Measurements from ENCODE around the gene COL19A1.

Gene COL19A1

GRCh38 chr6:70113171-70113570, 246.8 kb downstream of the COL19A1 start:
- Histone ChIP-seq H3K4me1 (ENCODE audit: insufficient read depth, low read length, poor library complexity, severe bottlenecking) (peaks cover 23% of the 10 kb centered on the region), H3K4me2 (ENCODE audit: low read depth, low read length, poor library complexity, severe bottlenecking) (no peak overlapping the region), H3K27me3 (ENCODE audit: insufficient read depth, low read length, poor library complexity, severe bottlenecking) (no peaks in the 10 kb centered on the region), H3K9me2 (replicated peaks; ENCODE audit: low read depth, low read length) (no peaks in the 10 kb centered on the region), H3F3A (ENCODE audit: low read depth) (no peaks in the 10 kb centered on the region), H3K79me2 (ENCODE audit: insufficient read depth, low read length) (no peaks in the 10 kb centered on the region), H2AFZ (ENCODE audit: low read length) (no peak overlapping the region), H3K4me3 (ENCODE audit: low read length, poor library complexity, severe bottlenecking) (no peak overlapping the region), H4K20me1 (ENCODE audit: insufficient read depth, low read length, poor library complexity, severe bottlenecking) (no peaks in the 10 kb centered on the region), H3K9me3 (ENCODE audit: insufficient read depth, low read depth, low read length) (no peaks in the 10 kb centered on the region), H3K36me3 (ENCODE audit: insufficient read depth, low read length) (no peaks in the 10 kb centered on the region), H3K9ac (ENCODE audit: low read depth, low read length, poor library complexity, severe bottlenecking) (no peak overlapping the region)
- TF ChIP-seq EZH2phosphoT487 (IDR thresholded peaks at IDR 0.05; ENCODE audit: borderline replicate concordance): no peak
- TF ChIP-seq CTCF (conservative IDR thresholded peaks at IDR 0.05; ENCODE audit: low read length): no peak

DNA sequence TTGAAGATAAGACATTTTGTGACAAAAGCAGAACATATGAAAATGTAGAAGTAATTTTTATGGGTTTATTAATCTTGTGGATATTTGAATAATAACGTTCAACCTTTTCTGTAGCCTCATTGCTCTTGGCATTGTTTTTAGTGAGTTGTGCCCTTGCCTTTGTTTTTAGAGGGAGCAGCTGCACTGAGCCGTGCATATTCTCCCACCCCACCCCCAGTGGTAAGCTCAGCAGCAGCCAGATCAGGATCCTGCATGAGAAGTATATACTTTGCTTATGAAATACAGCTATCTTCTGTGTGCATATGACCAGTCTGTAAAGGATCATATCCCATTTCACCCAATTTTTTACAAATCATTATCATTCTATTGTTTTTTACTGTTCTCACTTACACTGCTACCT, 252.3 kb downstream of the COL19A1 start:
- Histone ChIP-seq H3K79me2 (ENCODE audit: insufficient read depth, low read length) (no peaks in the 10 kb centered on the region), H4K20me1 (ENCODE audit: insufficient read depth, low read length, poor library complexity, severe bottlenecking) (no peaks in the 10 kb centered on the region), H3K4me1 (ENCODE audit: insufficient read depth, low read length, poor library complexity, severe bottlenecking) (peaks cover 17% of the 10 kb centered on the region), H2AFZ (ENCODE audit: low read length) (no peak overlapping the region), H3F3A (ENCODE audit: low read depth) (no peaks in the 10 kb centered on the region), H3K36me3 (ENCODE audit: insufficient read depth, low read length) (no peaks in the 10 kb centered on the region), H3K27me3 (ENCODE audit: insufficient read depth, low read length, poor library complexity, severe bottlenecking) (no peaks in the 10 kb centered on the region), H3K4me2 (ENCODE audit: low read depth, low read length, poor library complexity, severe bottlenecking) (no peak overlapping the region), H3K9me2 (replicated peaks; ENCODE audit: low read depth, low read length) (no peaks in the 10 kb centered on the region), H3K4me3 (ENCODE audit: low read length, poor library complexity, severe bottlenecking) (no peak overlapping the region), H3K9ac (ENCODE audit: low read depth, low read length, poor library complexity, severe bottlenecking) (no peak overlapping the region), H3K9me3 (ENCODE audit: insufficient read depth, low read depth, low read length) (no peaks in the 10 kb centered on the region)
- TF ChIP-seq CTCF (conservative IDR thresholded peaks at IDR 0.05; ENCODE audit: low read length) (no peak), EZH2phosphoT487 (IDR thresholded peaks at IDR 0.05; ENCODE audit: borderline replicate concordance) (no peak)

GRCh38 chr6:70119218-70119835, 253.0 kb downstream of the COL19A1 start:
- Histone ChIP-seq H4K20me1 (ENCODE audit: insufficient read depth, low read length, poor library complexity, severe bottlenecking) (no peaks in the 10 kb centered on the region), H3K9me3 (ENCODE audit: insufficient read depth, low read depth, low read length) (no peaks in the 10 kb centered on the region), H3K36me3 (ENCODE audit: insufficient read depth, low read length) (no peaks in the 10 kb centered on the region), H3F3A (ENCODE audit: low read depth) (no peaks in the 10 kb centered on the region), H3K79me2 (ENCODE audit: insufficient read depth, low read length) (no peaks in the 10 kb centered on the region), H3K9ac (ENCODE audit: low read depth, low read length, poor library complexity, severe bottlenecking) (no peak overlapping the region), H3K4me3 (ENCODE audit: low read length, poor library complexity, severe bottlenecking) (no peak overlapping the region), H3K9me2 (replicated peaks; ENCODE audit: low read depth, low read length) (no peaks in the 10 kb centered on the region), H2AFZ (ENCODE audit: low read length) (no peak overlapping the region), H3K4me2 (ENCODE audit: low read depth, low read length, poor library complexity, severe bottlenecking) (no peak overlapping the region), H3K4me1 (ENCODE audit: insufficient read depth, low read length, poor library complexity, severe bottlenecking) (peaks cover 17% of the 10 kb centered on the region), H3K27me3 (ENCODE audit: insufficient read depth, low read length, poor library complexity, severe bottlenecking) (no peaks in the 10 kb centered on the region)
- TF ChIP-seq EZH2phosphoT487 (IDR thresholded peaks at IDR 0.05; ENCODE audit: borderline replicate concordance): no peak
- no peak for TF ChIP-seq CTCF (conservative IDR thresholded peaks at IDR 0.05; ENCODE audit: low read length)

Measured in Loucy (cell line).